BE2C (cell line): ENCODE data around the gene HDAC3.

ENCODE experiments used
- DNase-seq: peaks from one replicate; pipeline ENCODE4 v3.0.0-alpha.2; 2020
- H3K27me3 ChIP-seq: fragments of 250-450 bp; sonication (Bioruptor Pico); 2 replicates; pipeline ENCODE4 v1.5.1; 2020; ENCODE audit warnings: mild to moderate bottlenecking
- H3K36me3 ChIP-seq: fragments of 250-450 bp; sonication (Bioruptor Pico); 2 replicates; pipeline ENCODE4 v1.5.1; 2020; ENCODE audit warnings: mild to moderate bottlenecking
- H3K4me1 ChIP-seq: fragments of 250-450 bp; sonication (Bioruptor Pico); 2 replicates; pipeline ENCODE4 v1.5.1; 2020
- H3K4me3 ChIP-seq: 2 replicates; pipeline ENCODE4 v1.5.1; 2011; ENCODE audit warnings: low read depth, low read length
- H3K9me3 ChIP-seq: fragments of 250-450 bp; sonication (Bioruptor Pico); 2 replicates; pipeline ENCODE4 v1.5.1; 2020
- CTCF ChIP-seq: IDR thresholded peaks from 2 replicates; pipeline ENCODE4 v1.5.1; 2012; ENCODE audit warnings: mild to moderate bottlenecking, low read depth, low read length

HDAC3 gene

GRCh38 chr5:141663506-141663905 is 26.9 kb upstream of the HDAC3 start:
- Histone ChIP-seq H3K4me1 (no peaks in the 10 kb centered on the region; the same call in 1 of the 2 replicates), H3K4me3 (no peak overlapping the region), H3K36me3 (no peaks in the 10 kb centered on the region), H3K9me3 (no peaks in the 10 kb centered on the region), H3K27me3 (no peaks in the 10 kb centered on the region)
- DNase-seq = no peak
- no peak for TF ChIP-seq CTCF

- Histone ChIP-seq H3K36me3 (peaks cover 4% of the 10 kb centered on the region), H3K9me3 (no peaks in the 10 kb centered on the region), H3K4me3 (no peak overlapping the region), H3K27me3 (no peaks in the 10 kb centered on the region), H3K4me1 (no peaks in the 10 kb centered on the region; the same call in 1 of the 2 replicates)
- no peak for TF ChIP-seq CTCF
- DNase-seq = no peak
These were observed 25.4 kb upstream of the HDAC3 start for GRCh38 chr5:141662028-141662427.

GRCh38 chr5:141657937-141658545 is 21.4 kb upstream of the HDAC3 start:
- H3K4me1 ChIP-seq = no peaks in the 10 kb centered on the region; the same call in 1 of the 2 replicates
- no peak overlapping the region for H3K4me3 ChIP-seq
- H3K27me3 ChIP-seq = no peaks in the 10 kb centered on the region
- H3K9me3 ChIP-seq = no peaks in the 10 kb centered on the region
- TF ChIP-seq CTCF = no peak
- peaks cover 18% of the 10 kb centered on the region for H3K36me3 ChIP-seq
- no peak for DNase-seq

GRCh38 chr5:141657404-141657803 is 20.8 kb upstream of the HDAC3 start:
- Histone ChIP-seq H3K4me3 (no peak overlapping the region), H3K27me3 (no peaks in the 10 kb centered on the region), H3K9me3 (no peaks in the 10 kb centered on the region), H3K4me1 (no peaks in the 10 kb centered on the region; the same call in 1 of the 2 replicates), H3K36me3 (peaks cover 18% of the 10 kb centered on the region)
- TF ChIP-seq CTCF = no peak
- no peak for DNase-seq

GRCh38 chr5:141656396-141656795 is 19.7 kb upstream of the HDAC3 start:
- Histone ChIP-seq H3K4me1 (no peaks in the 10 kb centered on the region; the same call in none of the 2 replicates), H3K36me3 (peaks cover 18% of the 10 kb centered on the region), H3K9me3 (no peaks in the 10 kb centered on the region), H3K4me3 (no peak overlapping the region), H3K27me3 (no peaks in the 10 kb centered on the region)
- DNase-seq = no peak
- TF ChIP-seq CTCF = no peak

- no peak for TF ChIP-seq CTCF
These were observed 18.4 kb upstream of the HDAC3 start for GRCh38 chr5:141655020-141655419.

More at GRCh38 chr5:141655020-141655419, 18.4 kb upstream of the HDAC3 start:
- Histone ChIP-seq H3K9me3 (no peaks in the 10 kb centered on the region), H3K4me1 (no peaks in the 10 kb centered on the region; the same call in none of the 2 replicates), H3K36me3 (peaks cover 18% of the 10 kb centered on the region), H3K27me3 (no peaks in the 10 kb centered on the region), H3K4me3 (no peak overlapping the region)
- DNase-seq = no peak
